DMS53 treated with DMSO at 0.1 percent for 48 hours (cell line): ENCODE results near the gene GFRA4.
"Not testable (repeated sequence)": the region's sequence is repeated elsewhere in the genome, so short reads cannot be mapped to it uniquely, and the experiment has no call there.

Experiments
- DNase-seq: peaks from one replicate; lab custom pipeline; 2025; ENCODE audit not compliant: unreplicated experiment; lab: John Stamatoyannopoulos, UW

The GFRA4 gene

DNA sequence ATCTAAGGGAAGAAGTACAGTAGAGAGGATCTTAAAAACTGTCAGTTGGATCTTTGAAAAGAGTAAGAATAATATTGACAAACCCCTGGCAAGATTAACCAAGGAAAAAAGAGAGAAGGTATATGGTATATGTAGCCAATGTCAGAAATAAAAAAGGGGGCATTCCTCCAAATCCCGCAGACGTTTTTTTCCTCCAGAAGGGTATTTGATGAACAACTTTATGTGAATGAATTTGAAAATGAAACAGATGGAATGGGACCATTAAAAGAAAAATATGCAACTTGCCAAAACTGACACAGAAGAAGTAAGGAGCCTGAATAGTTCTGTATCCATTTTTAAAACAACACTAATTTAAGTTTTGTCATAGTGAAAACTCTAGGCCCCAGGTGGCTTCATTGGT, 35.7 kb downstream of the GFRA4 start:
- no peak for DNase-seq

DNA sequence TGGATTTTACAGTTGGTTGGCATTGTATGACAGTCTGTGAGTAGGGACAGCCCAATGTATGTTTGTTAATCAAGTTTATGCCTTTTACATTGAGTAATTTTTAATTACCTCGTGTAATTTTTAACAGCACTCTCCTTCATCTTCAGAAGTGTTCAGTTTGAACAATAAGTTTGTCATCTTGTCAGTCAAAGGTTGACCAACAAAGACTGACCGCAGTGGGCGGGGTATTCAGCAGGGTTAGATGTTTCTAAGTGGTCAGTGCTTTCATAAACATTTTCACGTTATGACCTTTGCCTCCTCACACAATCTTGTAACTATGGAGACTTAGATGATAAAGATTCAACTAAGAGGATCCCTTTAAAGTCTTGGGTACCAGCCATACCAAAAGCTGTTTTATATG, 40.8 kb downstream of the GFRA4 start:
- DNase-seq: no peak

GRCh38 chr20:3621111-3621510, 42.1 kb downstream of the GFRA4 start:
- DNase-seq: no peak

- no peak for DNase-seq
These were observed 46.9 kb downstream of the GFRA4 start for GRCh38 chr20:3616250-3616649.

DNA sequence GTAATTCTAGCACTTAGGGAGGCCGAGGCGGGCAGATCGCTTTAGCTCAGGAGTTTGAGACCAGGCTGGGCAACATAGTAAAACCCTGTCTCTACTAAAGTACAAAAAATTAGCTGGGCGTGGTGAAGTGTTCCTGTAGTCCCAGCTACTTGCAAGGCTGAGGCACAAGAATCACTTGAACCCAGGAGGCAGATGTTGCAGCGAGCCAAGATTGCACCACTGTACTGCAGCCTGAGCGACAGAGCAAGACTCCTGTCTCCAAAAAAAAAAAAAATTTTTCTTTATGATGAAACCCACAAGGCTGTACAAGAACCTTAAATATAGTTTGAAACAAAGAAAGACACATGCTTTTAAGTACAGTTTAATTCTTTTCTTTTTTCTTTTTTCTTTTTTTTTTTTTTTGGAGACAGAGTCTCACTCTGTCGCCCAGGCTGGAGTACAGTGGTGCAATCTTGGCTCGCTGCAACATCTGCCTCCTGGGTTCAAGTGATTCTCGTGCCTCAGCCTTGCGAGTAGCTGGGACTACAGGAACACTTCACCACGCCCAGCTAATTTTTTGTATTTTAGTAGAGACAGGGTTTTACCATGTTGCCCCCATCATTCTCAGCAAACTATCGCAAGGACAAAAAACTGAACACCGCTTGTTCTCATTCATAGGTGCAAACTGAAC, 47.9 kb downstream of the GFRA4 start:
- DNase-seq: not testable (repeated sequence)

DNA sequence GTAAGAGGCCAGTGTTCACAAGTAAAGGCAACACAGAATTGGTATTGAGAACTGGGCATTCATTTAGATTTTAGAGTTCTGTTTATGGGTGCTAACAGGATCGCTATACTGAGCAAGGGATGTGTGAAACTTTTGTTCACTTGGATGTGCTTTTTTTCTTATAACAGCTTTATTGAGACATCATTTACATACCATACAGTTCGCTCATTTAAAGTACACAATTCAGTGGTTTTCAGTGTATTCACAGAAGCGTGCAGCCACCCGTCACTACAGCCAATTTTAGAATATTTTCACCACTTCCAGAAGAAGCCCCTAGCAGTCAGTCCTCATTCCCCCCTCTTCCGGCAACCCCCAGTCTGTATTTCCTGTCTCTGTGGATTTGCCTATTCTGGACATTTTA, 48.7 kb downstream of the GFRA4 start:
- DNase-seq: no peak

DNA sequence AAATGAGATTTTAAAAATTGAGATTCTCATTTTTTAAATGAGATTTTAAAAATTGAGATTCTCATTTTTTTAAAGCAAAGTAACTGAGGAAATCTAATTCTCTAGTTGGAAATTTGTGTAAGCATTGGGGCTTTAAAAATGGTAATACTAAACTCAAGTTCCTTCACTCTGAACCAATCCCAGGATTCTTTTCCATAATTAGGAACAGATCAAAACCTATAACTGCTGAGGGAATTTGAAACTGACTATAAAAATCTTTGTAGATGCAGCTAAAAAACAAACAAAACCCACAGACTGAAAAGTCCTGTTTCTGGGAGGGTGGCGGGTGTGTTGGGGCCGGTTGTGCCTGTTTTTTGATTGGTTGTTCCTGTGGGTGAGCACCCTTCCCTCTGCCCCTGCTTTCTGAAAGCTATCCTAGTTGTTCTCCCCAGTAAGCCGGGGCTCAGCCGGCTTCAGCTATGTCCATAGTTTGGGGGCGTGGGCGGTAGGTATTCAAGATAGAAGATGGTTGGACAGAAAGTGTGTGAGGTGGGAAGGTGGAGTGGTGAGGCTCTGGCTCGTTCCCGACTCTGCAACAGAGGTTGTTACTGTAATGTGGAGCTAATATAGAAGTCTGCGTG, 49.3 kb downstream of the GFRA4 start:
- DNase-seq: no peak

DNA sequence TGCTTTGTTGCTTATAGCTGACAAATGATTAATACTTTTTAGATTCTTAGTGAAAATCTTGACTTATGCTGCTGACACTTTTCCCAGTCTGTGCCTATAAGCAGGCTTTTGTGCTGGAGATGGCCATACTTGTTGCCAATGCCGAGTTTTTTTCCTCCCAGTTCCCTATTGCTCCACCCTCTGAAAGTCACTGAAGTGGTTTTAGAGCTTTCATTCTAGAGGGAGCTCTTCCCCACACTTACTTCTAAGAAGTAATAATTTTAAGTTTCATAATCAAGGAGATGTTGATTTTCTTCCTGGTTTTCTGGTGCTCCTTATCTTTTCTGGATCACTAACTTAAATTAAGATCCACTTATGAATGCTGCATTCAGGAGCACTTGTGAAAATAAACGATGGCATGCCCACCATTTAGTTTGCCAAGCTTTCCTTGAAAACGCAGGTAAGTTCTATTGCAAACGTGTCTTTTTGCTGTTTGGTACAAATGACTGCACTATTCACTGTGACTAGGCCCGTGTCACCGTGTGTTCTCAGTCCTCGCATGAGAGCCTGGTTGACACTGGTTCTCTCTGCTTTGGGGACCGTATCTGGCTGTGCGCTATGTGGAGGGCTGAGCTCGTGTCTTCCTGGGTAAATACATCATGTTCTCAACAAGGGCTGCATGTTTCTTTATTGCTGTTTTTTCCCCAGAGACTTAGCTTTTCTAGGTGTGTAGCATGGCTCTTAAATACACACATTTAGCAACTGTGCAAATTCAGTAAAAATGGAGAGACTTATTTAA, 50.2 kb downstream of the GFRA4 start:
- no peak for DNase-seq

DNA sequence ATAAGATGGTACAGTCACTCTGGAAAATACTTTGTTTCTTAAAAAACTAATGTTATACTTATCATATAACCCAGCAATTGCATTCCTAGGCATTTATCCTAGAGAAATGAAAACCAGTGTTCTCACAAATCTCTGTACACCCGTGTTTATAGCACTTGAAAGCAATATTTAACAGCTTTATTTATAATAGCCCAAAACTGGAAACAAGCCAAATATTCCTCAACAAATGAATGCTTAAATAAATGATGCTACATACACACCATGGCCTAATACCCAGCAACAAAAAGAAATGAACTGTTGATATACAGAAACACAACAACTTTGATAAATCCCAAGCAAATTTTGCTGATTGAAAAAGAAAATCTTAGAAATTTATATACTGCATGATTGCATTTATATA, 51.3 kb downstream of the GFRA4 start:
- no peak for DNase-seq
